ENCODE data around the gene SMAD2.

The SMAD2 gene

GRCh38 chr18:47802802-47803201, 127.7 kb downstream of the SMAD2 start:
- no peaks in the 10 kb centered on the region for H3K4me1 ChIP-seq (ENCODE audit: insufficient read depth, low read length, poor library complexity, severe bottlenecking)

DNA sequence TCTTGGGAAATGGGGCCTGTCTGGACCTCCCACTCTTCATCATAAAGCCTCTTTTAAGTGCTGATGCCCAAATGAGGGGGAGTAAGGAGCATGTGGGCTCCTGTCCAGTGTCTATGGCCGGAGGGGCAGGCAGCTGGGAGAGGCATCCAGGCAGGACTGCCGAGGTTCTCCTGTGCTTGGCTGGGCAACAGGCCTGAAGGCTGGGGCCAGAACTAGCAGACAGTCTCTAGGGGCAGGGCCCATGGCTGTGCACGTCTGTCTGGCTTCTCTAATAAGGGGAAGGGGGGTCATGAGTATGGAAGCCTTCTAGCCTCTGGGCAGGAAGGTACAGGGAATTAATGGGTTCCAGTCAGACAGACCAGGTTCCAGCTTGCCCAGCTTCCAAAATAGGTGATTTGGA, 128.6 kb downstream of the SMAD2 start:
- no peaks in the 10 kb centered on the region for H3K36me3 ChIP-seq (ENCODE audit: insufficient read depth, low read length)
- no peak overlapping the region for H3K9ac ChIP-seq (ENCODE audit: low read depth, low read length, poor library complexity, severe bottlenecking)
- no peaks in the 10 kb centered on the region for H3K79me2 ChIP-seq (ENCODE audit: insufficient read depth, low read length)
- TF ChIP-seq EZH2phosphoT487 (IDR thresholded peaks at IDR 0.05; ENCODE audit: borderline replicate concordance) (no peak), CTCF (conservative IDR thresholded peaks at IDR 0.05; ENCODE audit: low read length) (no peak)
- no peaks in the 10 kb centered on the region for H3K9me2 ChIP-seq (replicated peaks; ENCODE audit: low read depth, low read length)
- no peak overlapping the region for H2AFZ ChIP-seq (ENCODE audit: low read length)
- no peaks in the 10 kb centered on the region for H3K4me1 ChIP-seq (ENCODE audit: insufficient read depth, low read length, poor library complexity, severe bottlenecking)
- H4K20me1 ChIP-seq (ENCODE audit: insufficient read depth, low read length, poor library complexity, severe bottlenecking) = no peaks in the 10 kb centered on the region
- H3K4me2 ChIP-seq (ENCODE audit: low read depth, low read length, poor library complexity, severe bottlenecking) = no peak overlapping the region
- H3K4me3 ChIP-seq (ENCODE audit: low read length, poor library complexity, severe bottlenecking) = no peak overlapping the region
- H3K9me3 ChIP-seq (ENCODE audit: insufficient read depth, low read depth, low read length) = no peaks in the 10 kb centered on the region
- H3K27me3 ChIP-seq (ENCODE audit: insufficient read depth, low read length, poor library complexity, severe bottlenecking) = no peaks in the 10 kb centered on the region
- no peaks in the 10 kb centered on the region for H3F3A ChIP-seq (ENCODE audit: low read depth)

More at GRCh38 chr18:47802802-47803201, 127.7 kb downstream of the SMAD2 start:
- Histone ChIP-seq H3K9me3 (ENCODE audit: insufficient read depth, low read depth, low read length) (no peaks in the 10 kb centered on the region), H3K4me2 (ENCODE audit: low read depth, low read length, poor library complexity, severe bottlenecking) (no peak overlapping the region), H3K79me2 (ENCODE audit: insufficient read depth, low read length) (no peaks in the 10 kb centered on the region), H3K36me3 (ENCODE audit: insufficient read depth, low read length) (no peaks in the 10 kb centered on the region), H3K4me3 (ENCODE audit: low read length, poor library complexity, severe bottlenecking) (no peak overlapping the region), H2AFZ (ENCODE audit: low read length) (no peak overlapping the region), H3F3A (ENCODE audit: low read depth) (no peaks in the 10 kb centered on the region), H3K9me2 (replicated peaks; ENCODE audit: low read depth, low read length) (no peaks in the 10 kb centered on the region), H3K27me3 (ENCODE audit: insufficient read depth, low read length, poor library complexity, severe bottlenecking) (no peaks in the 10 kb centered on the region), H4K20me1 (ENCODE audit: insufficient read depth, low read length, poor library complexity, severe bottlenecking) (no peaks in the 10 kb centered on the region), H3K9ac (ENCODE audit: low read depth, low read length, poor library complexity, severe bottlenecking) (no peak overlapping the region)
- TF ChIP-seq CTCF (conservative IDR thresholded peaks at IDR 0.05; ENCODE audit: low read length) (no peak), EZH2phosphoT487 (IDR thresholded peaks at IDR 0.05; ENCODE audit: borderline replicate concordance) (no peak)

GRCh38 chr18:47800756-47801155, 129.7 kb downstream of the SMAD2 start:
- H3K4me1 ChIP-seq (ENCODE audit: insufficient read depth, low read length, poor library complexity, severe bottlenecking) = no peaks in the 10 kb centered on the region
- no peak for TF ChIP-seq CTCF (conservative IDR thresholded peaks at IDR 0.05; ENCODE audit: low read length)
- no peak for TF ChIP-seq EZH2phosphoT487 (IDR thresholded peaks at IDR 0.05; ENCODE audit: borderline replicate concordance)
- no peak overlapping the region for H3K9ac ChIP-seq (ENCODE audit: low read depth, low read length, poor library complexity, severe bottlenecking)

More at GRCh38 chr18:47800756-47801155, 129.7 kb downstream of the SMAD2 start:
- no peaks in the 10 kb centered on the region for H3K9me2 ChIP-seq (replicated peaks; ENCODE audit: low read depth, low read length)
- no peaks in the 10 kb centered on the region for H3F3A ChIP-seq (ENCODE audit: low read depth)
- no peak overlapping the region for H3K4me3 ChIP-seq (ENCODE audit: low read length, poor library complexity, severe bottlenecking)
- H3K36me3 ChIP-seq (ENCODE audit: insufficient read depth, low read length) = no peaks in the 10 kb centered on the region
- no peaks in the 10 kb centered on the region for H3K27me3 ChIP-seq (ENCODE audit: insufficient read depth, low read length, poor library complexity, severe bottlenecking)
- no peak overlapping the region for H2AFZ ChIP-seq (ENCODE audit: low read length)
- no peaks in the 10 kb centered on the region for H3K9me3 ChIP-seq (ENCODE audit: insufficient read depth, low read depth, low read length)
- no peaks in the 10 kb centered on the region for H3K79me2 ChIP-seq (ENCODE audit: insufficient read depth, low read length)
- no peaks in the 10 kb centered on the region for H4K20me1 ChIP-seq (ENCODE audit: insufficient read depth, low read length, poor library complexity, severe bottlenecking)
- H3K4me2 ChIP-seq (ENCODE audit: low read depth, low read length, poor library complexity, severe bottlenecking) = no peak overlapping the region

Measured in Loucy (cell line).